Ovary (tissue), 9 donors: ENCODE data around the gene SHB. TPM values are rescaled to one million over a fixed set of nuclear protein-coding genes. Genes with fewer than 3 reads are reported as not detected.
"Not testable (repeated sequence)": the region's sequence is repeated elsewhere in the genome, so short reads cannot be mapped to it uniquely, and the experiment has no call there.

ENCODE experiments used
- DNase-seq, 5 donors: peaks; one replicate each; pipeline ENCODE4 v3.0.0-alpha.2; 2019 to 2020
- H3K27ac ChIP-seq, 2 donors: fragments of 200-600 bp; one replicate each; pipeline versions ENCODE4 v1.5.1 to v1.8.0; 2019 to 2022
- H3K27me3 ChIP-seq: fragments of 200-600 bp; one replicate; pipeline ENCODE4 v1.8.0; 2022
- H3K36me3 ChIP-seq: fragments of 200-600 bp; sonication (generic); one replicate; pipeline ENCODE4 v1.5.1; 2019
- H3K4me1 ChIP-seq: one replicate; pipeline ENCODE4 v1.8.1; 2013; ENCODE audit warnings: mild to moderate bottlenecking, moderate library complexity; ENCODE audit not compliant: insufficient read depth
- H3K4me3 ChIP-seq: fragments of 200-600 bp; sonication (generic); one replicate; pipeline ENCODE4 v1.5.1; 2017
- H3K9me3 ChIP-seq, 2 donors: fragments of 200-600 bp in 1 of 2; sonication (generic) in 1 of 2; one replicate each; pipeline versions ENCODE4 v1.5.1 to v1.8.1; 2013 to 2019; ENCODE audit warnings: mild to moderate bottlenecking in 1 of 2, moderate library complexity in 1 of 2
- CTCF ChIP-seq, 3 donors: fragments of 450-650 bp in 2 of 3; fragments of 200-600 bp in 1 of 3; IDR thresholded peaks; one replicate each; pipeline versions ENCODE4 v1.5.1 to v1.8.0; 2016 to 2022; ENCODE audit warnings: antibody characterized with exemption in 3 of 3, mild to moderate bottlenecking in 1 of 3
- EP300 ChIP-seq: sonication (generic); formaldehyde crosslinking; IDR thresholded peaks from one replicate; pipeline ENCODE4 v1.6.1; 2017; ENCODE audit warnings: antibody characterized with exemption
- POLR2A ChIP-seq: fragments of 450-650 bp; IDR thresholded peaks from one replicate; pipeline ENCODE4 v1.6.1; 2017; ENCODE audit warnings: antibody characterized with exemption, mild to moderate bottlenecking, moderate library complexity
- WGBS, 3 donors: extraction: QIAGEN DNeasy Blood & Tissue Kit in 1 of 3; methylation state at CpG; one replicate each; pipeline versions ENCODE4 v1.1.5 to v1.1.7; 2013 to 2017; 5-methylcytosine and 5-hydroxymethylcytosine counted together
- intact Hi-C, 4 donors: fragments of 100-400 bp; cut with DNase I; formaldehyde crosslinking; loops; one replicate each; pipeline versions ENCODE4 v1.11.0 to v1.15.1; 2022 to 2023
- polyA plus RNA-seq, 2 donors: library from polyadenylated mRNA; stranded (reverse); fragments of 200-250 nt in 1 of 2; fragments of 350-450 nt in 1 of 2; fragmentation: Illumina TruSeq in 1 of 2; extraction: RNeasy Lipid Tissue Mini Kit (QIAGEN cat#74804) in 1 of 2; gene quantifications; one replicate each; pipeline ENCODE4 v1.2.3, GENCODE V29; 2013 to 2014
- total RNA-seq, 7 donors: library from RNA; depleted of rRNA in 2 of 7; stranded (reverse); fragments of >200 nt in 2 of 7; fragmentation: NEBNext Ultra II Directional in 3 of 7; extraction: Animal tissue kit (Norgen Biotek cat#: 25700) in 3 of 7; gene quantifications; one replicate each; pipeline versions ENCODE4 v1.1.0 to v1.2.4, GENCODE V29; 2016 to 2023
- donor health status: DM: no; HTN: no; CAD: no; lungs with moderate emphysema.
- donor health status: DM: no; HTN: no; CAD: no.
- donor health status: Bipolar disorder and iron deficiency.
- donor health status: DM: yes; HTN: yes; CAD: no.
- donor health status: DM: no; HTN: no; CAD: no.
- donor health status: DM: yes; HTN: yes; CAD: no.

The SHB gene
- total and polyA plus RNA-seq, 9 donors = 3.5 to 23.8 (median 9.0) TPM

GRCh38 chr9:37967761-37968080 is 101.3 kb downstream of the SHB start:
- Histone ChIP-seq H3K9me3 (no peaks in the 10 kb centered on the region), H3K4me3 (no peak overlapping the region), H3K4me1 (peaks cover 4% of the 10 kb centered on the region), H3K36me3 (no peaks in the 10 kb centered on the region), H3K27me3 (no peaks in the 10 kb centered on the region), H3K27ac (no peak overlapping the region)
- no peak for TF ChIP-seq EP300
- no peak for TF ChIP-seq CTCF (IDR thresholded peaks at IDR 0.05)
- no peak for TF ChIP-seq POLR2A
- WGBS, 3 donors = 94 to 97% (median 95%) methylated on average over 6 of the region's 6 CpGs
- intact Hi-C loops = no loop called here
- DNase-seq = no peak

GRCh38 chr9:37967014-37967760 is 101.8 kb downstream of the SHB start:
- no peaks in the 10 kb centered on the region for H3K36me3 ChIP-seq
- H3K4me1 ChIP-seq = peaks cover 4% of the 10 kb centered on the region
- no peak for DNase-seq
- TF ChIP-seq EP300 = no peak
- TF ChIP-seq CTCF (IDR thresholded peaks at IDR 0.05) = no peak
- no peak for TF ChIP-seq POLR2A
- H3K27ac ChIP-seq = no peak overlapping the region
- intact Hi-C loops = no loop called here
- H3K27me3 ChIP-seq = no peaks in the 10 kb centered on the region
- WGBS, 3 donors = 92 to 98% (median 92%) methylated on average over 8 of the region's 8 CpGs
- H3K4me3 ChIP-seq = no peak overlapping the region
- H3K9me3 ChIP-seq = no peaks in the 10 kb centered on the region

- no peaks in the 10 kb centered on the region for H3K27me3 ChIP-seq
- peaks cover 4% of the 10 kb centered on the region for H3K4me1 ChIP-seq
- no peaks in the 10 kb centered on the region for H3K36me3 ChIP-seq
- no peak overlapping the region for H3K27ac ChIP-seq
- TF ChIP-seq CTCF (IDR thresholded peaks at IDR 0.05) = no peak
- TF ChIP-seq POLR2A = no peak
- TF ChIP-seq EP300 = no peak
- no peak for DNase-seq
- intact Hi-C loops = no loop called here
- 80 to 85% (median 81%) methylated on average over 9 of the region's 9 CpGs for WGBS, 3 donors
- H3K9me3 ChIP-seq = no peaks in the 10 kb centered on the region
- no peak overlapping the region for H3K4me3 ChIP-seq
Observed at GRCh38 chr9:37966412-37967013, 102.5 kb downstream of the SHB start.

- WGBS, 3 donors = 94 to 98% (median 95%) methylated on average over 7 of the region's 7 CpGs
- H3K36me3 ChIP-seq, H3K27ac ChIP-seq, H3K4me3 ChIP-seq, H3K27me3 ChIP-seq, H3K4me1 ChIP-seq, H3K9me3 ChIP-seq, DNase-seq, intact Hi-C loops: not testable (repeated sequence)
Observed at GRCh38 chr9:37965676-37966345, 103.2 kb downstream of the SHB start.

GRCh38 chr9:37965116-37965515 is 103.9 kb downstream of the SHB start:
- Histone ChIP-seq H3K4me1 (peaks cover 4% of the 10 kb centered on the region), H3K9me3 (no peaks in the 10 kb centered on the region), H3K36me3 (no peaks in the 10 kb centered on the region), H3K27me3 (no peaks in the 10 kb centered on the region), H3K27ac (no peak overlapping the region), H3K4me3 (no peak overlapping the region)
- 84 to 89% (median 87%) methylated on average over 2 of the region's 2 CpGs for WGBS, 3 donors
- DNase-seq = no peak
- intact Hi-C loops = no loop called here
- TF ChIP-seq EP300 = no peak
- TF ChIP-seq CTCF (IDR thresholded peaks at IDR 0.05) = no peak
- no peak for TF ChIP-seq POLR2A
